ENCODE measurements around the gene OCSTAMP.

OCSTAMP gene

GRCh38 chr20:46550461-46550860 lies at the start of gene OCSTAMP:
TSS of gene OCSTAMP (minus strand) at chr20:46550654. CDS start at chr20:46550560, 94 bp downstream.
- no peak for DNase-seq

- DNase-seq = no peak
These were observed 49.0 kb upstream of the OCSTAMP start for GRCh38 chr20:46599227-46599987.

- DNase-seq = no peak
These were observed 45.5 kb upstream of the OCSTAMP start for GRCh38 chr20:46595933-46596332.

GRCh38 chr20:46594725-46595124 lies 44.3 kb upstream of the OCSTAMP start:
- no peak for DNase-seq

- no peak for DNase-seq
These were observed 42.3 kb upstream of the OCSTAMP start for GRCh38 chr20:46592580-46593362.

- no peak for DNase-seq
These were observed 40.0 kb upstream of the OCSTAMP start for GRCh38 chr20:46590443-46590842.

- no peak for DNase-seq
These were observed 38.4 kb upstream of the OCSTAMP start for GRCh38 chr20:46588532-46589511.

- no peak for DNase-seq
These were observed 37.5 kb upstream of the OCSTAMP start for GRCh38 chr20:46587986-46588385.

- DNase-seq = no peak
These were observed 36.3 kb upstream of the OCSTAMP start for GRCh38 chr20:46586724-46587123.

- DNase-seq = no peak
These were observed 34.1 kb upstream of the OCSTAMP start for GRCh38 chr20:46584508-46584907.

- no peak for DNase-seq
These were observed 33.2 kb upstream of the OCSTAMP start for GRCh38 chr20:46583411-46584214.

- DNase-seq = no peak
These were observed 32.2 kb upstream of the OCSTAMP start for GRCh38 chr20:46582648-46583047.

GRCh38 chr20:46581391-46581790 lies 30.9 kb upstream of the OCSTAMP start:
- DNase-seq = no peak

- DNase-seq = no peak
These were observed 30.3 kb upstream of the OCSTAMP start for GRCh38 chr20:46580613-46581205.

- no peak for DNase-seq
These were observed 28.3 kb upstream of the OCSTAMP start for GRCh38 chr20:46578745-46579144.

- DNase-seq = no peak
These were observed 26.4 kb upstream of the OCSTAMP start for GRCh38 chr20:46576774-46577395.

GRCh38 chr20:46575937-46576461 lies 25.5 kb upstream of the OCSTAMP start:
- no peak for DNase-seq

GRCh38 chr20:46575394-46575793 lies 24.9 kb upstream of the OCSTAMP start:
- DNase-seq = no peak

GRCh38 chr20:46573788-46574584 lies 23.5 kb upstream of the OCSTAMP start:
- DNase-seq = no peak

- DNase-seq = no peak
These were observed 22.8 kb upstream of the OCSTAMP start for GRCh38 chr20:46573234-46573633.
